Uterus (tissue), 4 donors: ENCODE results near the gene TBC1D5. TPM values are rescaled to one million over a fixed set of nuclear protein-coding genes. Genes with fewer than 3 reads are reported as not detected.

Source experiments
- DNase-seq, 2 donors: peaks; one replicate each; pipeline ENCODE4 v3.0.0-alpha.2; 2019 to 2020
- H3K27ac ChIP-seq, 2 donors: fragments of 200-600 bp; sonication (generic); 1 replicate in 1 of 2; 2 replicates in 1 of 2; pipeline ENCODE4 v1.5.1; 2016 to 2018
- H3K27me3 ChIP-seq, 2 donors: fragments of 200-600 bp; sonication (generic); one replicate each; pipeline ENCODE4 v1.5.1; 2018 to 2019; ENCODE audit warnings: control low read depth in 1 of 2
- H3K36me3 ChIP-seq, 2 donors: fragments of 200-600 bp; sonication (generic); one replicate each; pipeline ENCODE4 v1.5.1; 2019; ENCODE audit warnings: control low read depth in 1 of 2
- H3K4me1 ChIP-seq, 2 donors: fragments of 200-600 bp; sonication (generic); one replicate each; pipeline ENCODE4 v1.5.1; 2018 to 2019; ENCODE audit warnings: control low read depth in 1 of 2
- H3K4me3 ChIP-seq, 2 donors: fragments of 200-600 bp; sonication (generic); 1 replicate in 1 of 2; 2 replicates in 1 of 2; pipeline ENCODE4 v1.5.1; 2018 to 2019; ENCODE audit warnings: mild to moderate bottlenecking in 1 of 2
- H3K9me3 ChIP-seq, 2 donors: fragments of 200-600 bp; sonication (generic); one replicate each; pipeline ENCODE4 v1.5.1; 2019; ENCODE audit warnings: control low read depth in 1 of 2
- POLR2A ChIP-seq, 2 donors: fragments of 450-650 bp; IDR thresholded peaks; one replicate each; pipeline ENCODE4 v1.6.1; 2016; ENCODE audit warnings: antibody characterized with exemption in 2 of 2, mild to moderate bottlenecking in 1 of 2, moderate library complexity in 1 of 2
- intact Hi-C: fragments of 100-400 bp; cut with DNase I; formaldehyde crosslinking; loops from one replicate; pipeline ENCODE4 v1.15.1; 2023; ENCODE audit warnings: low total_unique reads
- total RNA-seq, 4 donors: library from RNA; depleted of rRNA in 3 of 4; stranded (reverse); fragments of >200 nt in 3 of 4; gene quantifications; one replicate each; pipeline versions ENCODE4 v1.1.0 to v1.2.4, GENCODE V29; 2014 to 2023
- TF ChIP-seq, protein P1 (sequence below), 4 experiments: fragments of 200-600 bp in 2 of 4; fragments of 450-650 bp in 2 of 4; sonication (generic) in 2 of 4; IDR thresholded peaks; one replicate each; pipeline ENCODE4 v1.5.1; 2016 to 2019; ENCODE audit warnings: antibody characterized with exemption in 4 of 4, mild to moderate bottlenecking in 2 of 4, moderate library complexity in 1 of 4
- donor health status: DM: yes; HTN: yes; CAD: no.

TBC1D5 gene
- total RNA-seq, 4 donors from 2014 or later = 34.6 to 189 (median 75.6) TPM

GRCh38 chr3:17422636-17423035, 319.8 kb downstream of the TBC1D5 start:
- Histone ChIP-seq H3K27me3 (no peaks in the 10 kb centered on the region), H3K4me1 (no peaks in the 10 kb centered on the region), H3K9me3 (no peaks in the 10 kb centered on the region), H3K4me3 (no peak overlapping the region), H3K27ac (no peak overlapping the region), H3K36me3 (no peaks in the 10 kb centered on the region)
- DNase-seq = no peak
- no peak for TF ChIP-seq POLR2A (IDR thresholded peaks at IDR 0.05)
- TF ChIP-seq, protein P1, sequence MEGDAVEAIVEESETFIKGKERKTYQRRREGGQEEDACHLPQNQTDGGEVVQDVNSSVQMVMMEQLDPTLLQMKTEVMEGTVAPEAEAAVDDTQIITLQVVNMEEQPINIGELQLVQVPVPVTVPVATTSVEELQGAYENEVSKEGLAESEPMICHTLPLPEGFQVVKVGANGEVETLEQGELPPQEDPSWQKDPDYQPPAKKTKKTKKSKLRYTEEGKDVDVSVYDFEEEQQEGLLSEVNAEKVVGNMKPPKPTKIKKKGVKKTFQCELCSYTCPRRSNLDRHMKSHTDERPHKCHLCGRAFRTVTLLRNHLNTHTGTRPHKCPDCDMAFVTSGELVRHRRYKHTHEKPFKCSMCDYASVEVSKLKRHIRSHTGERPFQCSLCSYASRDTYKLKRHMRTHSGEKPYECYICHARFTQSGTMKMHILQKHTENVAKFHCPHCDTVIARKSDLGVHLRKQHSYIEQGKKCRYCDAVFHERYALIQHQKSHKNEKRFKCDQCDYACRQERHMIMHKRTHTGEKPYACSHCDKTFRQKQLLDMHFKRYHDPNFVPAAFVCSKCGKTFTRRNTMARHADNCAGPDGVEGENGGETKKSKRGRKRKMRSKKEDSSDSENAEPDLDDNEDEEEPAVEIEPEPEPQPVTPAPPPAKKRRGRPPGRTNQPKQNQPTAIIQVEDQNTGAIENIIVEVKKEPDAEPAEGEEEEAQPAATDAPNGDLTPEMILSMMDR (IDR thresholded peaks at IDR 0.05) = no peak
- intact Hi-C loops = no loop called here

- intact Hi-C loops = no loop called here
- no peak for DNase-seq
- H3K9me3 ChIP-seq = no peaks in the 10 kb centered on the region
- no peak overlapping the region for H3K4me3 ChIP-seq
- no peaks in the 10 kb centered on the region for H3K27me3 ChIP-seq
- H3K27ac ChIP-seq = no peak overlapping the region
- H3K4me1 ChIP-seq = no peaks in the 10 kb centered on the region
- no peak for TF ChIP-seq POLR2A (IDR thresholded peaks at IDR 0.05)
- TF ChIP-seq, protein P1 (IDR thresholded peaks at IDR 0.05) = no peak
- H3K36me3 ChIP-seq = no peaks in the 10 kb centered on the region
Observed at GRCh38 chr3:17420668-17421067, 321.8 kb downstream of the TBC1D5 start.

- no peak for DNase-seq
- Histone ChIP-seq H3K4me3 (no peak overlapping the region), H3K27ac (no peak overlapping the region), H3K36me3 (no peaks in the 10 kb centered on the region), H3K4me1 (no peaks in the 10 kb centered on the region), H3K9me3 (no peaks in the 10 kb centered on the region), H3K27me3 (no peaks in the 10 kb centered on the region)
- TF ChIP-seq POLR2A (IDR thresholded peaks at IDR 0.05) = no peak
- TF ChIP-seq, protein P1 (IDR thresholded peaks at IDR 0.05) = peak; percentile 40 to 68 (median 55)
- intact Hi-C loops = no loop called here
Observed at GRCh38 chr3:17412950-17413530, 329.4 kb downstream of the TBC1D5 start.

- TF ChIP-seq, protein P1 (IDR thresholded peaks at IDR 0.05) = no peak
- no peak for TF ChIP-seq POLR2A (IDR thresholded peaks at IDR 0.05)
- Histone ChIP-seq H3K36me3 (no peaks in the 10 kb centered on the region), H3K4me1 (no peaks in the 10 kb centered on the region), H3K4me3 (no peak overlapping the region), H3K27ac (no peak overlapping the region), H3K27me3 (no peaks in the 10 kb centered on the region), H3K9me3 (no peaks in the 10 kb centered on the region)
- DNase-seq = no peak
- intact Hi-C loops = no loop called here
Observed at GRCh38 chr3:17411157-17411877, 331.1 kb downstream of the TBC1D5 start.

DNA sequence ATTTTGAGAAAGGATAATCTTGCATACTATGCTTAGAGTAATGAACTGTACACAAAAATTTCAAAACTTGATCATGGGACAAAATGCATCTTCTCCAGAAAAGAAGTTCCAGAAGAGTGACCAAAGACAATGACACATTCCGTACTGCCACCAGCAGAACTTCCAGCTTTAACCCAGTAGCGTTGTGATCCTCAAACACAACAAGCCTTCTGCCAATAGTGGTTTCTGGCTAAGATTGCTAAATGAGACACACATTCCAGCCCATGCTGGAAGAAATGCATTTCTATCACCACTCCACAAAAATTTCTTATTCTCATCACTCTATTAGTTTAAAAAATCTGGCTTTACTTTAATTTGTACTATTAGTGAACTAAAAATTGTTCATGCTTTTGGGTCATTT, 334.9 kb downstream of the TBC1D5 start:
- Histone ChIP-seq H3K4me3 (no peak overlapping the region), H3K36me3 (no peaks in the 10 kb centered on the region), H3K27ac (no peak overlapping the region), H3K4me1 (no peaks in the 10 kb centered on the region), H3K9me3 (no peaks in the 10 kb centered on the region), H3K27me3 (no peaks in the 10 kb centered on the region)
- TF ChIP-seq POLR2A (IDR thresholded peaks at IDR 0.05) = no peak
- TF ChIP-seq, protein P1 (IDR thresholded peaks at IDR 0.05) = no peak
- intact Hi-C loops = no loop called here
- DNase-seq = no peak
